NK-92 (cell line): ENCODE data around the gene PDGFD.

ENCODE experiments used
- DNase-seq: peaks from one replicate; lab custom pipeline; 2025; ENCODE audit not compliant: unreplicated experiment; lab: John Stamatoyannopoulos, UW

The PDGFD gene

DNA sequence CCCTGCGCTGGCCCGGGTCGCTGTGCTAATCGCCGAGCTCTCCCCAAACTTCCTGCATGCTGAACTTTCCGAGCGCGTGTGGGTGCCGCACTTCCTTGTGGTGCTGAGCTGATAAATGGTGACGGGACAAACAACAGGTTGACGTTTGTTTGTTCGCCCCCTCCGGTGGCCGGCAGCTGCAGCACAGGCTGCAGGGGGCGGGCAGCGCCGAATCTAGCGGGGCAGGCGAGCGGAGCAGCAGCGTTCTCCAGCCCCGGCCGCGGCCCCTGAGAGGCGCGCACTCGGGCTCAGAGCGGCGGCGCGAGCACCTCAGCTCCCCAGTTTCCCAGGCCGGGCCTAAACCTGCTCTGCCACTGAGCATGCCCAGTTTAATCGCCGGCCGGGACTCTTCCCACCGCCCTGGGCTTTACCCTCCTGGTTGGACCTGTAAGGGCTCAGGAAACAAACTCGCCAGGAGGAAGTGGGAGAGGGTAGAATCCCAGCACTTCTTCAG is at the start of gene PDGFD:
PDGFD (minus strand) TSS at position 120 of the 493 bp plus-strand sequence.
- no peak for DNase-seq

DNA sequence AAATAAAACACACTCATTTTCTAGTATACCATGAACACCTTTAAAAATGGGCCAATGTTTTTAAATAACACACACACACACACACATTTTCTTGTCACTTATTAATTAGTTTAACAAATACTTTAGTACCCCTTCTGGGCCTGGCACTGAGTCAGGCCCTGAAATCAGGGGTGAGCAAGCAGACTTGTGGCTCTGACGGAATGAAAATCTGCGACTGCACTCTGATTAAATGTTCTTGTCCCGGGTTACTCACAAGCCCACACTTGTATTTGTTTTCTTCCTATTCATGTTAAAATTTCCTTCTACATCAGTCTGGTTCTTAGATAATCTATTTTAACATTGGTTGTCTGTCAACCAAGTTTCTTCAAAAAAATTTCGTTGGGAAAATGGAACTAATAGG is 43.0 kb upstream of the PDGFD start:
- DNase-seq, result no peak

DNA sequence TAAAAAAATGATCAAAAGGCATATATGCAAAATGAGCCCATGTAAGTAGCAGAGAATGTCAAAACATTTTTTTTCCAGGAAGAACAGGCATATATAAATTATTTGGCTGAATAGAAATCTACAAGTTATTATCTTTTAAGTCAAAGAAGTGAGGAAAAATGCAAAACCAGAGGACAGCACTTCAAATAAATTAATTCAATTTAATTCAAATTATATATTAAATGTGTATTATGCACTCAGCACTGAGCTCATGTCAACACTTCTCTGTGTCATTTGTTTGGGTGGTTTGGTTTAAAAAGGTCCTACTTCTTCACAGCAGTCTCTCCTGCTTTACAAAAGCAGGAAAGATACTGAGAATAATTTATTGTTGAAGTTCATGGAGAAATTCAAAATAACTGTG is 41.9 kb upstream of the PDGFD start:
- DNase-seq, result no peak

DNA sequence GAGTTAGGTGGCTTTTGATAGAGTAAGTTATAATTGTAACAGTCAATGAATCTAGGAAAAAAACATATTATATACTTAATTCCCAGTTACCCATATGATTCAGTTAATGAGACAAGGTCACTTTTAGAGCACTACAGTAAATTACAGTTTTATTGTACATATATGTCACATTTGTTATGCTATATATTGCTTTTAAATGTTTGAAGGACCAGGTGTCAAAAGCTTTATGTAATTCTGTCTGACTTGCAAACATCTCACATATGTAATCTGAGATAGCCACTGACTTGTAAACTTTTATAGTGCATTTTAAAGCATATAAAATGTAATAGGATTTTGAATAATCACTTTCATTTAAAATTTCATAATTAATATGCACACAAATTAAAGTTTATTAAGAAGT is 36.7 kb upstream of the PDGFD start:
- DNase-seq, result no peak

DNA sequence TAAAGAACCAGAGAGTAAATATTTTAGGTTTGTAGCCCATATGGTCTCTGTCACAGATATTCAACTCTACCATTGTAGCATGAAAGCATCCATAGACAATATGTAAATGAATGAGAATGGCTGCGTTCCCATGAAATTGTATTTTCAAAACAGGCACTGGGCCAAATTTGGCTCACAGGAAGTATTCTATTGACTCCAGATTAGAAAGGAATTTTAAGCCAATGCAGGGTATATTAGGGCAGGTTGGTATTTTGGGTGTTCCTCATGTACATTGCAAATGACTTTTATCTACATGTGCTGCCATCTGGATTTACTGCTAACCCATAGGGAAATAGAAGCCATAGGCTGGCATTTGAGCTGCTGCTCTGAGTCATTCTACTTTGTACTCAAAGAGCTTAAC is 35.1 kb upstream of the PDGFD start:
- DNase-seq, result no peak

DNA sequence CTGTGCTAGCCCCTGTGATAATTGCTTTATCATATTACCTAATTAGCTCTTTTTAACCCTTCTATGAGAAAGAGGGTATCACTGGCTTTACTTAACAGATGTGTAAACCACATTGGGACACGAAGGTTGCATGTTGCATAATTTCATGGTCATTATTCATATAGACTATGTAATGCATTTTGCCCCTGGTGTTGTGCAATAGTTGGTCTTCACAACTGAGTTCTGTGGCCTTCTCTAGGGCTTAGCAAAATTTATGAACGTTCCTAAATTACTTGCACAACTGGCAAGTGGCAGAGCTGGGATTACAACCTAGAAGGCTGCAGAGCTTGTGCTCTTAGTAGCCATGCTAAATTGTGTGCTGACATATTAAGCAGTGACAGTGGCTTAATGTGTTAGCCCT is 34.6 kb upstream of the PDGFD start:
- DNase-seq, result no peak

GRCh38 chr11:104191124-104191523 is 27.2 kb upstream of the PDGFD start:
- DNase-seq, result no peak

DNA sequence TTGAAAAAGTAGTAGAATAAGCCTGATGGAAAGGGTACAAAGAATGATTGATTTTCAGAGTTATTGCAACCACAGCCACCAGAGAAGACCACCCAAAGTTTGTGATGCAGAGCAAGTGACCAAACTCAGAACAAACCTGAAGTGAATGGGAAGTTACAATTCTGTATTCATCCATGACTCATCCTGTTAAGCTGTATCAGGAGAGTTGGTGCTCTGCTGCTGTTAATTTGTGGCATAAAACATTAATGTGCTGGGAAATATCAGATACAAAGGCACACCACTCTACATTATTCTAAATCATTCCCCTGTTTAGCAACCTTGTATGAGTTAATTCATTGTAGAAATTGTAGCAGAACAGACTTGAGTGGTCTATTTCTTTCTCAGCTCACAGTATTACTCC is 19.6 kb upstream of the PDGFD start:
- no peak for DNase-seq

DNA sequence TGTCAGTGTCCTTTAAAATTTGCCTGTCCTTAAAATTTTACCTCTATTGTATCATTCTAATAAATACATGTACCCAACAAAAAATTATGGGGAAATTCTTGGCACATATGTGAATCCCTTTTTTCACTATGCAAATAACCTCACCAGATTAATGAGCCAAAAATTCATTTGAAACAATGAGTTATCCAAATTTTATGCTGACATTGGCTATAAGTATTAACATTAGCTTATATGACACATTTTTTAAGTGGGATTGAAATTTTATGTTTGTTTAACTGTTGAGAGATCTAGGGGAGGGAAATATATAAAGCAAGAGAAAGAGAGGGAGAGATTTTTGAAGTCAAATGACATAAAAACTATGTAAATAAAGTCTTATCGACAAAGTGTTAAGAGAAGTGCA is 11.8 kb upstream of the PDGFD start:
- no peak for DNase-seq

DNA sequence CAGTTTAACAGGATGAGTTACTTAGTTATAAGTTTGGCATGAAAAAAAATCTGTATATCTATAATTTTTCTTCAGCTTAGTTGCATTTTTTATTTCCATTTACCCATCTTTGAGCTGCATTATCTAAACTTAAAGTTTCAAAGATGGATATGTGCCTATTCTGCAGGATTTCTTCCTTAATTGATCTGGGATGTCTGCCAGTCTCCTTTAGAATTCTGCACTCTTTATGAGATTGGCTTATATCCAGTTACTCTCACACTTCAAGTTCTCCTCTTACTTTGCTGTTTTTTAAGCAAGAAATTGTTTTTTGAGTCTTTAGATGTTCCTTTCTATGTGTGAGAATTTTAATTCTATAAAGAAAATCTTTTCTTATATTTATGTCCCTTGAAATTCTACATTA is 5.1 kb upstream of the PDGFD start:
- no peak for DNase-seq

- no peak for DNase-seq
Observed at GRCh38 chr11:104165014-104165413, 1.1 kb upstream of the PDGFD start.

DNA sequence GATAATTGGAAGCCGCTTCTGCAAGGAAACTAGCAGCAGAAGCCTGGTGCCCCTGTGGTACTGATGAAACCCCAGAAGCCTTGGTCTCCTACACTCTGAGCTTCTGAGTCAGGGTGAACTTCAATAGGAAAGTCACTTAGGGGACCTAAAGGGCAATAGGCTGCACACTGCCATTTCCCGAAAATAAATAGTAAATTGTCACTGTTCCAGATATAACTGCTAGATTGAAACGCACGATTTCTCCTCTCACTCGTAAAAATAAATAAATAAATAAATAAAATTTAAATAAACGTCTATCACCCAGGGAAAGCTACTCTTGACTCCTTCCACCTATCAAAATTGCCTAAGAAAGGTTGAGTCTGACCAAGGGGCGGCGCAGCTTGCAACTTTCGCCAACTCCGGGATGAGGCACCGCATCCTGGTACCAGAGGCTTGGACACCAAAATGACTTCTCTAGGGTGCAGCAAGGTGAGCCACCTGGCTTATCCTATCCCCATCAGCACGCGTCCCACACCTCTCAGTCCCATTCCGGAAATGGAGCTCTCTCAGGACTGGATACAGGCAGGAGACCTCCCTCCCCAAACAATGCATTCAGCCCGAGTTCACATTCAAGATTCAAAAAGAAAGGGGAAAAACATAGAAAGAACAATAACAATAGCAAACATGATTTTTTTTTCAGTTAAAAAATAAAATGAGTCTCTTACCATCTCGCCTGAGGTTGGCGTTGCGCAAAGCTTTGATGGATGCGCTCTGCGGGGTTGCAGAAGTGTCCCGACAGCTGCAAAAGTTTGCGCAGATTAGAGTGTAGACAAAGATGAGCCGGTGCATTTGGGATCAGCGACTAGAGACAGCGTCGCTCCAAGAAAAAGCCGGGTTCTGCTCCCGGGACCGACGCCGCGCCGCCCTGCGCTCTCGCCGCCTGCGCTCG is 583 bp downstream of the PDGFD start:
- DNase-seq, result no peak

- no peak for DNase-seq
Observed at GRCh38 chr11:104161751-104162450, 2.0 kb downstream of the PDGFD start.

DNA sequence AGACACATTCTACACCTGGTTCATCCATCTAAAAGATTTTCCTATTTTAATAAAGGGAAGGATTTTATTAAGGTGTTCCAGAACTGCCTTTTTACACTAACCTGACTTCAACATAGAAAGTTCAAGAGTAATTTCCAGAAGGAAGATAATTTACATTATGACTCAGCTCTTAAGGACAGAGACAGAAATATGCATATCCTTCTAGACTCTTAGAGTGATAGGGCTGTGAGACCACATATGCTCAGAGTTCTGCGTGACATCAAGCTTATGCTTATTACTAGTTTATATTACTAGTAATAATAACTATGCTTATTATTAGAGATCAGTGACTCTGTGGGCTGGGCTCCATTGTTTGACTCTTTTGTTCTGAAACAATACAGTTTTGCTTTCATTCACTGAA is 4.6 kb downstream of the PDGFD start:
- DNase-seq, result no peak

- DNase-seq, result no peak
Observed at GRCh38 chr11:104155375-104155774, 8.6 kb downstream of the PDGFD start.

DNA sequence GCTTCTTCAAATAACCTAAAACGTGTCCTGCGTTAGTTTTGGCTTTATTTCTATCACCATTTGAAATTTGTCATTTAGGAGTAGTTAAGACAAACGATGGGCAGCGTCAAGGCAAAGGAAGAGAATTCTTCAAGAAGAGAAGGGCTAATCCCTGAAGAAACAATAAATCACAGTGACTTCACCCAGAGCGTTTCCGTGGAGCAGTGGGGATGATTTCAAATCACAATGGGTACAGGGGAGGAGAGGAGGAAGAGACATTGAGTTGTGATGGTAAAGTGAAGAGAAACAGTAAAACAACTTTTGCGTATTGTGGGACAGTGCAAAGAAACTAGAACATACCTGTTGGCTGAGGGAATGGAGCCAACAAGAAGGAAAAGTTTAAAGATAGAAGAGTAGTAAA is 9.7 kb downstream of the PDGFD start:
- DNase-seq, result no peak

- DNase-seq, result no peak
Observed at GRCh38 chr11:104152941-104153505, 10.9 kb downstream of the PDGFD start.

DNA sequence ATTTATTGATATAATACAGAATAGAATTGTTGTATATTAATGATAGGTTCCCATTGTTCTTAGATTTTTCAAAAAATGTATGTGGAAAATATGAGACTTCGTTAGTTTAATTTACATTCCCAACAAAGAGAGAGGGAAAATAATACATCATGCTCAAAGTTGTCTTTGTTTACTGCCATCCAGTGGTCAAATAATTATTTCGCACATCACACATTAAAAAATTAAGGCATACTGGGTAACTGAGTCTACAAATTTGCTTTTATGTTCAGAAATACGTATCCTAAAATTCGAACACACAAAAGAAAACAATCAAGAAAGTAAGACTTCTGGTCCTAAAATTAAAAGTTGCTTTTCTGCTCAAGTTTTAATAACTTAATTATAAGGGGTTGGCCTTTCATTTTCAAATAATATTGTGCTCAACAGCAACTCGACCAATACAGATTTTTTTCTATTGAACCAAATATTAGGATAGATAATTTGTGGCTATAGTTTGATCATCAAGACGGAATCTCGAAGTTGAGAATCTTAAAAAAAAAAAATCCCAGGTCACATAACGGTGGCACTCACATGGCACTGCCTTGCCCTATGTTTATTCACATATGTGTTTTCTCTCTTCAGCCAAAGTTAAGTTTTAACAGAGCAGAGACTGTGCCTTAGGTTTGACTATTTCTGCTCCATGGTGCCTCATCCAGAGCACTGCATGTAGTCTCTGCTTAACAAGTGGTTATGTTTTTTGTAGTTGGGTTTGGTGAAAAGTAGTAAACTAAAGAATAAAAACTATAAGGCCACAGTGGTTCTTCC is 12.3 kb downstream of the PDGFD start:
- no peak for DNase-seq

DNA sequence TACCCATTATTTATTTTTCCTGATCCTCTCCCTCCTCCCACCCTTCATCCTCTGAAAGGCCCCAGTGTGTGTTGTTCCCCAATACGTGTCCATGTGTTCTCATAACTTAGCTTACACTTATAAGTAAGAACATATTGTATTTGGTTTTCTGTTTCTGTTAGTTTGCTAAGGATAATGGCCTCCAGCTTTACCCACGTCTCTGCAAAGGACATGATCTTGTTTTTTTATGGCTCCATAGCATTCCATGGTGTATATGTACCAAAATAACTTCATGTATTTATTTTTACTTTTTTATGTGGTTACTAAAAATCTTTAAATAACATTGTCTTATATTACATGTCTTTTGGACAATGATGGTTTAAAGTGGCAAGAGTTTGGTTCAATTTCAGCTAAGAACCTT is 15.2 kb downstream of the PDGFD start:
- no peak for DNase-seq

- DNase-seq, result no peak
Observed at GRCh38 chr11:104148074-104148473, 15.9 kb downstream of the PDGFD start.

DNA sequence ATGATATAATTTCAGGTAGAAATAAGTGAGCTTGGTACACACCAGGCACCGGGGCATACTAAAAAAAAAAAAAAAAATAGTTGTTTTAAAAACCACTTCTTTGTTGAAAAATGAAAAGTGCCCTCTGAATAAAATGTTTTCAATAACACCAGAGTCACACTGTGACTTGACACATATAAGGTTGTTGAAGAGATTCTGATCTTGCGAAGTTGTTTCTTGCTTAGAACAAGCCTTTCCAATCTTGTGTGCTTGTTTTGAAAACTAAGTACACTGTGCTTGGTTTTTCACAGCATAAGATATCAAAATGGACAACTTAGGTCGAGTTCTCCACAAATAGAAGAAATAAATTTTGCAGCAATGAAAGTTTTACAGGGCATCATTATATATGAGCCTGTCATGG is 17.0 kb downstream of the PDGFD start:
- no peak for DNase-seq
